GM18502 (cell line): ENCODE measurements around the gene GALNT2.

Source experiments
- ATAC-seq: cut with Tn5 transposase; IDR thresholded peaks from one replicate; pipeline ENCODE4 v1.9.1; 2021; ENCODE audit warnings: mild to moderate bottlenecking; ENCODE audit not compliant: unreplicated experiment, poor library complexity

The GALNT2 gene

GRCh38 chr1:230066466-230067404, at the start of gene GALNT2:
Gene GALNT2, plus strand, starts transcription at chr1:230067238. Its CDS starts 43 bp downstream, at chr1:230067281.
- peak; percentile 89 for ATAC-seq

GRCh38 chr1:230020451-230020850, 46.6 kb upstream of the GALNT2 start:
- ATAC-seq: no peak

- no peak for ATAC-seq
These were observed 44.2 kb upstream of the GALNT2 start for GRCh38 chr1:230022666-230023380.

- ATAC-seq: no peak
These were observed 41.4 kb upstream of the GALNT2 start for GRCh38 chr1:230025686-230026085.

- no peak for ATAC-seq
These were observed 40.9 kb upstream of the GALNT2 start for GRCh38 chr1:230026139-230026538.

GRCh38 chr1:230026572-230026971, 40.5 kb upstream of the GALNT2 start:
- ATAC-seq: no peak

- no peak for ATAC-seq
These were observed 38.3 kb upstream of the GALNT2 start for GRCh38 chr1:230028602-230029223.

- no peak for ATAC-seq
These were observed 37.6 kb upstream of the GALNT2 start for GRCh38 chr1:230029244-230029941.

- no peak for ATAC-seq
These were observed 36.8 kb upstream of the GALNT2 start for GRCh38 chr1:230030122-230030821.

GRCh38 chr1:230031131-230031530, 35.9 kb upstream of the GALNT2 start:
- ATAC-seq: no peak

- ATAC-seq: no peak
These were observed 34.3 kb upstream of the GALNT2 start for GRCh38 chr1:230032516-230033281.

- no peak for ATAC-seq
These were observed 29.8 kb upstream of the GALNT2 start for GRCh38 chr1:230037261-230037660.

- no peak for ATAC-seq
These were observed 26.6 kb upstream of the GALNT2 start for GRCh38 chr1:230040440-230040839.

GRCh38 chr1:230043081-230043480, 24.0 kb upstream of the GALNT2 start:
- ATAC-seq: no peak

GRCh38 chr1:230044729-230045128, 22.3 kb upstream of the GALNT2 start:
- ATAC-seq: no peak

- ATAC-seq: no peak
These were observed 19.7 kb upstream of the GALNT2 start for GRCh38 chr1:230047114-230047865.

- no peak for ATAC-seq
These were observed 18.7 kb upstream of the GALNT2 start for GRCh38 chr1:230048322-230048721.

GRCh38 chr1:230048922-230049321, 18.1 kb upstream of the GALNT2 start:
- ATAC-seq: no peak
